SHP77 treated with DMSO at 0.1 percent for 48 hours (cell line): ENCODE data around the gene PPIL4.
"Not testable (repeated sequence)": the region's sequence is repeated elsewhere in the genome, so short reads cannot be mapped to it uniquely, and the experiment has no call there.

Experiments
- DNase-seq: peaks from one replicate; lab custom pipeline; 2025; lab: John Stamatoyannopoulos, UW

Gene PPIL4

DNA sequence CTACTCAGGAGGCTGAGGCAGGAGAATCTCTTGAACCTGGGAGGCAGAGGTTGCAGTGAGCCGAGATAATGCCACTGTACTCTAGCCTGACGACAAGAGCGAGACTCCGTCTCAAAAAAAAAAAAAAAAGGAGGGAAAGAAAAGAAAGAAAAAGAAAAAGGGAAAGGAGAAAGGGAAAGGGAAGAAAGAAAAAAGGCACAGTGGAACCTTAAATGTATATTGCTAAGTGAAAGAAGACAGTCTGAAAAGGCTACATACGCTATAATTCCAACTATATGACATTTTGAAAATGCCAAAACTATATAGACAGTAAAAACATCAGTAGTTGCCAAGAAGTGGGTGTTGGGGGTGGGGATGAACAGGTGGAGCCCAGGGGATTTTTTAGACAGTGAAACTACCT, 16.2 kb downstream of the PPIL4 start:
- no peak for DNase-seq

GRCh38 chr6:149515494-149515893, 30.3 kb downstream of the PPIL4 start:
- no peak for DNase-seq

- no peak for DNase-seq
Measured at GRCh38 chr6:149513915-149514314, 31.9 kb downstream of the PPIL4 start.

DNA sequence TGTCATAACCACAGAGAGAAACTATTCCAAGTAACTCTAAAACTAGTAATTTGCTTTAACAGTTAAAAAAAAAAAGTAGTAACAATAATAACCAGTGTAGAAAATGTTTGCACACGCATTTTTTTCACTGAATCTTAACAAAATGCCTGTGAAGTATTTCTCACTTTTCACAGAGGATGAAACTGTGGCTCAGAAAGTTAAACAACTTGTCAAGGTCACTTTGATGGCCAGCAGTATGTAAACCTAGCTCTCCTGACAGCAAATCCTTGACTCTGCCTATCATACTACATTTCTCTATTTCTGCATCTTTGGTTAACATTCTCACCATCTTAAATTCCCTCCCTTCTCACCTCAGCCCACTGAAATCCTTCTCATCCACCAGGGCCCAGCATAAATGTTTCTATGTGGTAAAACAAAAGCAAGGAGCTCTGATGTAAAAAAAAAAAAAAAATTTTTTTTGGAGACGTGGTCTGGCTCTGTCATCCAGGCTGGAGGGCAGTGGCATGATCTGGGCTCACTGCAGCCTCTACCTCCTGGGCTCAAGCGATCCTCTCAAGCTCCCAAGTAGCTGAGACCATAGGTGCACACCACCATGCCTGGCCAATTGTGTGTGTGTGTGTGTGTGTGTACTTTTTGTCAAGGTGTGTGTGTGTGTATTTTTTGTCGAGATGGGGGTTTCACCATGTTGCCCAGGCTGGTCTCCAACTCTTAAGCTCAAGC, 34.9 kb downstream of the PPIL4 start:
- no peak for DNase-seq

- DNase-seq: no peak
Measured at GRCh38 chr6:149508485-149508884, 37.4 kb downstream of the PPIL4 start.

GRCh38 chr6:149503872-149504271, 42.0 kb downstream of the PPIL4 start:
- DNase-seq: no peak

GRCh38 chr6:149503276-149503675, 42.6 kb downstream of the PPIL4 start:
- DNase-seq: no peak

DNA sequence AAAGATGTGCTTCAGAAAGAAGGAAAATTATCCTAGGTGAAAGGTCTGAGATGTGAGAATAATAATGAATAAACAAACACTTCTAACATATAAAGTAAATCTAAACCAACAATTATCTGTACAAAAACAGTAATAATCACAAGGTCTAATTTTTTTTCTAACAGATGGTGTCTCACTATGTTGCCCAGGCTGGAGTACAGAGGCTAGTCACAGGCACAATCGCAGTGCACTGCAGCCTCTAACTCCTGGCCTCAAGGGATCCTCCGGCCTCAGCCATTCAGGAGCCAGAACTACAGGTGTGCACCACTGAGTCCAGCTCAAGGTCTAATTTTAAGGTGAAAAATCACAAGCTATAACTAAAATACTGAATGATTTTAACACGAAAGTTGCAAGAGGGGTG, 44.1 kb downstream of the PPIL4 start:
- DNase-seq: no peak

GRCh38 chr6:149501201-149501600, 44.6 kb downstream of the PPIL4 start:
- no peak for DNase-seq

- DNase-seq: no peak
Measured at GRCh38 chr6:149500096-149500495, 45.7 kb downstream of the PPIL4 start.

GRCh38 chr6:149499066-149499465, 46.8 kb downstream of the PPIL4 start:
- no peak for DNase-seq

DNA sequence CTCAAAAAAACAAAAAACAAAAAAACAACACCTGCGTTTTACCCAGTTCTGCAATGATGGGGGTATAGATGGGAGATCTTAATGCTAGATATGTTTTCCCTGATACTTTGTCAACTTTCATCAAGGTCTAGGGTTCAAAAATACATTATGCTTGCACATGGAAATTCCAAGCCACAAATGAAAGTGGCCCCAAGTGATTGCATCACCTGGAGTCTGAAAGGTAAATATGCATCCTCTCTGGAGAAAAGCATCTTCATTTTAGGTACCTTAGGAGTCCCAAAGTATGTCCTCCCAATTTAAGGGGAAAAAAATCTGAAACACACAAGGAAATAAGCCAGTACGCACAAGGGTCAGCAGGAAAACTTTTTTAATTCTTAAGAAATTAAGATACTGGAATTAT, 48.5 kb downstream of the PPIL4 start:
- no peak for DNase-seq

- DNase-seq: not testable (repeated sequence)
Measured at GRCh38 chr6:149496597-149496996, 49.2 kb downstream of the PPIL4 start.

GRCh38 chr6:149495349-149496016, 50.4 kb downstream of the PPIL4 start:
- DNase-seq: not testable (repeated sequence)

DNA sequence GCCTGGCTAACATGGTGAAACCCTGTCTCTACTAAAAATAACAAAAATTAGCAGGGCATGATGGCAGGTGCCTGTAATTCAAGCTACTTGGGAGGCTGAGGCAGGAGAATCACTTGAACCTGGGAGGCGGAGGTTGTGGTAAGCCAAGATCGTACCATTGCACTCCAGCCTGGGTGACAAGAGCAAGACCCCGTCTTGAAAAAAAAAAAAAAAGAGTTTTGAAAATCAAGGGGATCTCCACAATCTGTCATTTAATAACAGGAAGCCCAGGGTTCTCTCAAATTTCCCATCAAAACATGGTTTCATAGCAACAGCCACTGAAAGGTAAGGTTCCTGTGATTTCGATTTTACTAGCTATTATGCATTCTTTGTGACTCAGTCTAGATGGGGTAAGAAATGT, 51.0 kb downstream of the PPIL4 start:
- not testable (repeated sequence) for DNase-seq

GRCh38 chr6:149493761-149494320, 52.0 kb downstream of the PPIL4 start:
- no peak for DNase-seq

- DNase-seq: no peak
Measured at GRCh38 chr6:149492798-149493343, 53.0 kb downstream of the PPIL4 start.

DNA sequence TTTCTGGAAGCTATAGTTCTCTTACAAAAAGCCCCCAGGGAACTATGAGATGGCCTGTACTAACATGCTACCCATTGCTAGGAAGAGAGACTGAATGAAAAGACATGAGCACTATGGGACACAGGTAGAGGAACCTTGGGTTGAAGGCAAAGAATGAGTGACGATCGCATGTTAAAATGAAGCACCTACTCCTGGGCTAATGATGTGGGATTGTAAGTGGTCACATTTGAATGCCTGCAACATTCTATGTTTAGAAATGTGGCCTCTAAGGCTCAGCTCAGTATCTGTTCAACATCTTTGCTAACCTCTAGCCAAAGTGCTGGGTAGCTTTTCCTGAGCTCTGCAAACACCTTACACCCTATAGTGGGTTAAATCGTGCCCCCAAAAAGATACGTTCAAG, 55.9 kb downstream of the PPIL4 start:
- no peak for DNase-seq

GRCh38 chr6:149488815-149489214, 57.0 kb downstream of the PPIL4 start:
- DNase-seq: no peak

- no peak for DNase-seq
Measured at GRCh38 chr6:149487316-149487715, 58.5 kb downstream of the PPIL4 start.

DNA sequence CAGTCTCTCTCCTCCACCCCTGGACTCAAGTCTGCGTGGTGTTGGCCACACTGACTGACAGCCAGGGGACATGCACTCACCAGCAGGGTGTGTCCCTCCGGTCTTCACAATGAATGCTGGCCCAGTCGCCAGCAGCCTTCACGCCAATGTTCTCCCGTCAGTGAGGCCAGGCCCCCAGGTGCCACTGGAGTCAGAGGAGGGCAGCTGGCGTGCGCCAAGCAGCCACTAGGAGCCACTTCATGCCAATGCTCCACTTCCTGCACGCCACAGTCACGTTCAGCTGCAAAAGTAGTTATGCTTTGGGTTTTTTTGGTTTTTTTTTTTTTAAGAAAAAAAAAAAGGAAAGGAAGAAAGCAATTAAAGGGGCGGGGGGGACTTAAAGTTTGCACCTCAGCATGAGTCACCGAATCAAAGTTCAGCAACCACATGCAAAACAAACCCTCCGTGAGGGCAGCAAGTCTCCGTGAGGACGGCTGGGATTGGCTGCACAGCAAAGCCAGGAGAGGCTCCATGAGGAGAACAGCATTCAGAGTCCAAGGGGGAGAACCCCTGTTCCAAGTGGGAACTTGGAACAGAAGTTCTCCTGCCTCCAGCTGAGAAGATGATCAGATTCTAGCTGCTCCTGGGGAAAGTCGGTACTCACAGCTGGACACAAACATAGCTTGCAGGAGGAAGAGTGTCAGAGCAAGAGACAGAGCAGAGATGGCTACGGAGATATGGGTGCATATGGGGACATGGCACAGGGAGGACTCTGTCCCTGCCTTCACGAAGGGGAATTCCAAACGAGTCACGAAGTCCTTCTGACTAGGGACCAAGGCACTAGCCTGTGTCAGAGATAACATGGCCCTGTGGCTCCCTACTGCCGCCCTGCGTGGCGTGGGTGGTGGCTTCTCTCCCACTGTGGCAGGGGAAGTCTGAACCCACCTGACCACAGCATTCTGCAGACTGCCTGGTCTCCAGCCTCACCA, 60.8 kb downstream of the PPIL4 start, which contains the start of gene ZC3H12D:
ZC3H12D (minus strand) TSS at position 282 of the 968 bp plus-strand sequence. CDS start 10,471 bp downstream, outside the sequence.
- peak; percentile 9 for DNase-seq
